PC-9 (cell line): ENCODE results near the gene CD276. TPM values are rescaled to one million over a fixed set of nuclear protein-coding genes. Genes with fewer than 3 reads are reported as not detected.

Source experiments
- BruUV-seq: library from RNA; stranded (reverse); fragments of 400-500 nt; replicated peaks from 2 replicates; lab custom pipeline; 2021; lab: Mats Ljungman, UMichigan
- CTCF ChIA-PET: fragments of 300-600 bp; sonication (Branson Sonifier 250); formaldehyde crosslinking; loops from one replicate; lab custom pipeline; 2022; ENCODE audit warnings: antibody characterized with exemption; lab: Charles Lee
- POLR2A ChIA-PET: fragments of 300-600 bp; sonication (Branson Sonifier 250); formaldehyde crosslinking; loops from one replicate; lab custom pipeline; 2022; ENCODE audit warnings: antibody characterized with exemption; ENCODE audit not compliant: unreplicated experiment; lab: Charles Lee
- DNase-seq, 2 experiments: peaks; one replicate each; pipeline versions ENCODE4 v3.0.0 to v3.0.0-alpha.2; 2015 to 2022; ENCODE audit warnings: mixed read lengths in 1 of 2
- H2AFZ ChIP-seq: fragments of 200-600 bp; sonication (generic); 2 replicates; pipeline ENCODE4 v1.8.1; 2017; ENCODE audit warnings: antibody characterized with exemption
- H3F3A ChIP-seq: fragments of 200-600 bp; sonication (generic); 2 replicates; pipeline ENCODE4 v1.8.1; 2017; ENCODE audit warnings: antibody characterized with exemption, mild to moderate bottlenecking, low read depth; ENCODE audit not compliant: insufficient read depth
- H3K27ac ChIP-seq: fragments of 200-600 bp; sonication (generic); 2 replicates; pipeline ENCODE4 v1.6.1; 2016; ENCODE audit warnings: mixed run types
- H3K27me3 ChIP-seq: fragments of 200-600 bp; sonication (generic); 2 replicates; pipeline ENCODE4 v1.6.1; 2016; ENCODE audit warnings: low read depth, mixed run types; ENCODE audit not compliant: insufficient read depth
- H3K36me3 ChIP-seq: fragments of 200-600 bp; sonication (generic); 2 replicates; pipeline ENCODE4 v1.6.1; 2016; ENCODE audit warnings: low read depth, mixed run types
- H3K4me1 ChIP-seq: fragments of 200-600 bp; sonication (generic); replicated peaks from 2 replicates; pipeline ENCODE4 v1.6.1; 2016; ENCODE audit warnings: mixed run types; ENCODE audit not compliant: insufficient read depth
- H3K4me2 ChIP-seq: fragments of 200-600 bp; sonication (generic); 2 replicates; pipeline ENCODE4 v1.6.1; 2017; ENCODE audit warnings: mixed run types
- H3K4me3 ChIP-seq: fragments of 200-600 bp; sonication (generic); 2 replicates; pipeline ENCODE4 v1.6.1; 2016; ENCODE audit warnings: mixed run types
- H3K79me2 ChIP-seq: fragments of 200-600 bp; sonication (generic); 2 replicates; pipeline ENCODE4 v1.6.1; 2017; ENCODE audit warnings: low read depth, mixed run types
- H3K9me2 ChIP-seq: fragments of 200-600 bp; sonication (generic); 2 replicates; pipeline ENCODE4 v1.8.1; 2017; ENCODE audit warnings: mild to moderate bottlenecking; ENCODE audit not compliant: insufficient read depth
- H3K9me3 ChIP-seq: fragments of 200-600 bp; sonication (generic); 2 replicates; pipeline ENCODE4 v1.8.1; 2016; ENCODE audit warnings: low read depth; ENCODE audit not compliant: insufficient read depth
- H4K20me1 ChIP-seq: fragments of 200-600 bp; sonication (generic); 2 replicates; pipeline ENCODE4 v1.8.1; 2017; ENCODE audit not compliant: insufficient read depth
- CTCF ChIP-seq: fragments of 200-600 bp; sonication (generic); conservative IDR thresholded peaks from 2 replicates; pipeline ENCODE4 v1.6.1; 2017; ENCODE audit warnings: mixed run types, antibody characterized with exemption, mild to moderate bottlenecking, moderate library complexity
- EZH2 ChIP-seq: fragments of 200-600 bp; sonication (generic); IDR thresholded peaks from 2 replicates; pipeline ENCODE4 v1.8.0; 2017; ENCODE audit warnings: antibody characterized with exemption, low read depth
- intact Hi-C: fragments of 100-400 bp; cut with micrococcal nuclease; formaldehyde crosslinking; loops from one replicate; pipeline ENCODE4 v1.10.0; 2022; ENCODE audit not compliant: unreplicated experiment
- total RNA-seq: library from RNA; stranded (reverse); gene quantifications from 2 replicates; pipeline ENCODE4 v1.2.3, GENCODE V29; 2021

The CD276 gene
- total RNA-seq, 1 experiment from 2014 or later, result 82.6 TPM

- Histone ChIP-seq H3K36me3 (no peaks in the 10 kb centered on the region), H3K4me3 (no peak overlapping the region), H3K4me1 (no peaks in the 10 kb centered on the region; the same call in 1 of the 2 replicates), H2AFZ (no peak overlapping the region), H3K4me2 (no peak overlapping the region), H3K27ac (no peak overlapping the region), H3K79me2 (no peaks in the 10 kb centered on the region), H4K20me1 (no peaks in the 10 kb centered on the region), H3K9me2 (no peaks in the 10 kb centered on the region), H3K9me3 (no peaks in the 10 kb centered on the region), H3K27me3 (peaks cover 82% of the 10 kb centered on the region), H3F3A (no peaks in the 10 kb centered on the region)
- DNase-seq, result no peak
- TF ChIP-seq EZH2, result no peak
- no peak for TF ChIP-seq CTCF
- POLR2A ChIA-PET, result no interaction called here
- intact Hi-C loops, result no loop called here
- CTCF ChIA-PET, result no interaction called here
- BruUV-seq, result no TSS peak
These were observed 72.2 kb downstream of the CD276 start for GRCh38 chr15:73756390-73756789.

GRCh38 chr15:73756947-73757513 lies 72.8 kb downstream of the CD276 start:
- TF ChIP-seq CTCF (no peak), EZH2 (no peak)
- no peak for DNase-seq
- Histone ChIP-seq H3K27me3 (peaks cover 85% of the 10 kb centered on the region), H3K9me2 (no peaks in the 10 kb centered on the region), H3F3A (no peaks in the 10 kb centered on the region), H3K9me3 (no peaks in the 10 kb centered on the region), H3K4me2 (no peak overlapping the region), H2AFZ (no peak overlapping the region), H4K20me1 (no peaks in the 10 kb centered on the region), H3K79me2 (no peaks in the 10 kb centered on the region), H3K4me3 (no peak overlapping the region), H3K27ac (no peak overlapping the region), H3K36me3 (no peaks in the 10 kb centered on the region), H3K4me1 (no peaks in the 10 kb centered on the region; the same call in 1 of the 2 replicates)
- intact Hi-C loops, result no loop called here
- no TSS peak for BruUV-seq
- ChIA-PET POLR2A (no interaction called here), CTCF (no interaction called here)

GRCh38 chr15:73757571-73757970 lies 73.4 kb downstream of the CD276 start:
- intact Hi-C loops, result no loop called here
- no peak overlapping the region for H3K27ac ChIP-seq
- POLR2A ChIA-PET, result no interaction called here
- H3K27me3 ChIP-seq, result peaks cover 85% of the 10 kb centered on the region
- H3K79me2 ChIP-seq, result no peaks in the 10 kb centered on the region
- no peaks in the 10 kb centered on the region for H3K4me1 ChIP-seq
- no peaks in the 10 kb centered on the region for H3K9me3 ChIP-seq
- no peaks in the 10 kb centered on the region for H4K20me1 ChIP-seq
- TF ChIP-seq CTCF (no peak), EZH2 (no peak)
- DNase-seq, result no peak
- no peaks in the 10 kb centered on the region for H3F3A ChIP-seq
- H3K4me2 ChIP-seq, result no peak overlapping the region
- no peaks in the 10 kb centered on the region for H3K9me2 ChIP-seq
- BruUV-seq, result no TSS peak
- H3K4me3 ChIP-seq, result no peak overlapping the region
- H2AFZ ChIP-seq, result no peak overlapping the region
- no peaks in the 10 kb centered on the region for H3K36me3 ChIP-seq
- CTCF ChIA-PET, result no interaction called here
